KMS-11 (cell line): ENCODE measurements around the gene PRKCE.
"Not testable (repeated sequence)": the region's sequence is repeated elsewhere in the genome, so short reads cannot be mapped to it uniquely, and the experiment has no call there.

Experiments
- H2AFZ ChIP-seq: fragments of 200-600 bp; sonication (generic); 2 replicates; pipeline ENCODE4 v1.6.1; 2016; ENCODE audit warnings: antibody characterized with exemption, mixed run types, low read depth
- H3K27ac ChIP-seq: fragments of 200-600 bp; sonication (generic); 2 replicates; pipeline ENCODE4 v1.6.1; 2016; ENCODE audit warnings: mild to moderate bottlenecking, mixed run types
- H3K27me3 ChIP-seq: fragments of 200-600 bp; sonication (generic); 2 replicates; pipeline ENCODE4 v1.6.1; 2017; ENCODE audit warnings: mild to moderate bottlenecking, low read depth, mixed run types, moderate library complexity; ENCODE audit not compliant: insufficient read depth
- H3K36me3 ChIP-seq: fragments of 200-600 bp; sonication (generic); 2 replicates; pipeline ENCODE4 v1.6.1; 2017; ENCODE audit warnings: mild to moderate bottlenecking, mixed run types; ENCODE audit not compliant: insufficient read depth
- H3K4me1 ChIP-seq: fragments of 200-600 bp; sonication (generic); 2 replicates; pipeline ENCODE4 v1.6.1; 2016; ENCODE audit warnings: mild to moderate bottlenecking, low read depth, mixed run types; ENCODE audit not compliant: poor library complexity, severe bottlenecking
- H3K4me2 ChIP-seq: fragments of 200-600 bp; sonication (generic); 2 replicates; pipeline ENCODE4 v1.7.0; 2016; ENCODE audit warnings: mild to moderate bottlenecking, mixed run types
- H3K4me3 ChIP-seq: fragments of 200-600 bp; sonication (generic); IDR thresholded peaks from 2 replicates; pipeline ENCODE4 v1.6.1; 2017; ENCODE audit warnings: low read depth, low read length, mixed read lengths; ENCODE audit not compliant: insufficient read depth
- H3K79me2 ChIP-seq: fragments of 200-600 bp; sonication (generic); 2 replicates; pipeline ENCODE4 v1.6.1; 2016; ENCODE audit warnings: low read depth, mixed run types; ENCODE audit not compliant: insufficient read depth
- H3K9ac ChIP-seq: fragments of 200-600 bp; sonication (generic); 2 replicates; pipeline ENCODE4 v1.6.1; 2016; ENCODE audit warnings: mild to moderate bottlenecking, mixed run types
- H4K20me1 ChIP-seq: fragments of 200-600 bp; sonication (generic); 2 replicates; pipeline ENCODE4 v1.6.1; 2016; ENCODE audit warnings: mild to moderate bottlenecking, mixed run types; ENCODE audit not compliant: insufficient read depth
- CTCF ChIP-seq: fragments of 200-600 bp; sonication (generic); conservative IDR thresholded peaks from 2 replicates; pipeline ENCODE4 v1.6.1; 2017; ENCODE audit warnings: low read depth, mild to moderate bottlenecking, antibody characterized with exemption, low read length, moderate library complexity, mixed read lengths

PRKCE gene

GRCh38 chr2:45688479-45689298 is 37.2 kb downstream of the PRKCE start:
- no peak overlapping the region for H3K4me2 ChIP-seq
- no peaks in the 10 kb centered on the region for H3K27me3 ChIP-seq
- H3K36me3 ChIP-seq: no peaks in the 10 kb centered on the region
- H3K4me3 ChIP-seq: no peak overlapping the region
- no peaks in the 10 kb centered on the region for H3K79me2 ChIP-seq
- no peak overlapping the region for H3K9ac ChIP-seq
- H2AFZ ChIP-seq: no peak overlapping the region
- no peak for TF ChIP-seq CTCF
- no peaks in the 10 kb centered on the region for H3K4me1 ChIP-seq
- H4K20me1 ChIP-seq: no peaks in the 10 kb centered on the region
- H3K27ac ChIP-seq: no peak overlapping the region

GRCh38 chr2:45690231-45690630 is 38.8 kb downstream of the PRKCE start:
- Histone ChIP-seq H3K27me3 (no peaks in the 10 kb centered on the region), H2AFZ (no peak overlapping the region), H3K27ac (no peak overlapping the region), H4K20me1 (no peaks in the 10 kb centered on the region), H3K79me2 (no peaks in the 10 kb centered on the region), H3K9ac (no peak overlapping the region), H3K4me1 (no peaks in the 10 kb centered on the region), H3K36me3 (no peaks in the 10 kb centered on the region), H3K4me3 (no peak overlapping the region), H3K4me2 (no peak overlapping the region)
- no peak for TF ChIP-seq CTCF

- Histone ChIP-seq H3K27ac (no peak overlapping the region), H3K4me2 (no peak overlapping the region)
Observed at GRCh38 chr2:45691171-45691999, 39.9 kb downstream of the PRKCE start.

DNA sequence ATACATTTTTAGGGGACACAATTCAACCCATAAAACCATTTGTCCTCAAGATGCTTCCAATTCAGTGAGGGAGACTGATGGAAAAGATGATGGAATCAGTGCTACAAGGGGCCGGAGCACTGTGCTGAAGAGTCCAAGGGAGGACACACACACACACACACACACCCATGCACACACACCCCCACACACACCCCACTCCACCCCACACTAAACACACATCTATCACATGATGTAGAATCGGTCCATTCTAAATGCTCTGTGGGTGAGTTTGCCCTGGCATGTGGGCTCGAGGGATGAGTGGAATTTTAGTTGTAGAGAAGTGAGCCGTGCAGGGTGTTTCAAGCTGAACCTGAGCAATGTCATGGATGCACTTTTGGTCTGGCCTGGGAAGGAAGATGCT is 41.1 kb downstream of the PRKCE start:
- Histone ChIP-seq H3K4me2 (no peak overlapping the region), H3K36me3 (no peaks in the 10 kb centered on the region), H2AFZ (no peak overlapping the region), H4K20me1 (no peaks in the 10 kb centered on the region), H3K27me3 (no peaks in the 10 kb centered on the region), H3K27ac (no peak overlapping the region), H3K9ac (no peak overlapping the region), H3K79me2 (no peaks in the 10 kb centered on the region), H3K4me1 (no peaks in the 10 kb centered on the region), H3K4me3 (no peak overlapping the region)
- TF ChIP-seq CTCF: no peak

More at GRCh38 chr2:45691171-45691999, 39.9 kb downstream of the PRKCE start:
- no peak for TF ChIP-seq CTCF
- Histone ChIP-seq H3K9ac (no peak overlapping the region), H3K4me1 (no peaks in the 10 kb centered on the region), H3K27me3 (no peaks in the 10 kb centered on the region), H3K4me3 (no peak overlapping the region), H3K79me2 (no peaks in the 10 kb centered on the region), H3K36me3 (no peaks in the 10 kb centered on the region), H2AFZ (no peak overlapping the region), H4K20me1 (no peaks in the 10 kb centered on the region)

DNA sequence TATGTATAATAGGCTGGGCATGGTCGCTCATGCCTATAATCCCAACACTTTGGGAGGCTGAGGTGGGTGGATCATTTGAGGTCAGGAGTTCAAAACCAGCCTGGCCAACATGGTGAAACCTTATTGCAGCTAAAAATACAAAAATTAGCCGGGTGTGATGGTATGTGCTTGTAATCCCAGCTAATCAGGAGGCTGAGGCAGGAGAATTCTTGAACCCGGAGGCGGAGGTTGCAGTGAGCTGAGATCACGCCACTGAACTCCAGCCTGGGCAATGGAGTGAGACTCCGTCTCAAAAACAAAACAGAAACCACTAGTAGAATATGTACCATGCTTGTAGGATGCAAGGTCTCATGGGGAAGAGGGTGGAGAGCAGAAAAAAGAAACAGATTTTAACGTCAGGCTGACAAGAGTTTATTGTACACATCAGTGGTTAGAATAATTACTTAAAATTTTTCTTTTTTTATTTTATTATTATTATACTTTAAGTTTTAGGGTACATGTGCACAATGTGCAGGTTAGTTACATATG is 44.1 kb downstream of the PRKCE start:
- H2AFZ ChIP-seq, H4K20me1 ChIP-seq, H3K79me2 ChIP-seq, H3K4me1 ChIP-seq, H3K4me2 ChIP-seq, H3K4me3 ChIP-seq, H3K36me3 ChIP-seq, H3K27ac ChIP-seq, H3K27me3 ChIP-seq, H3K9ac ChIP-seq: not testable (repeated sequence)
